HCT116 (cell line): ENCODE data around the gene KRT7.

ENCODE experiments used
- CEBPB ChIP-seq: IDR thresholded peaks from 2 replicates; pipeline ENCODE4 v1.6.1; 2012; ENCODE audit warnings: low read depth
- EGR1 ChIP-seq: IDR thresholded peaks from 2 replicates; pipeline ENCODE4 v1.6.1; 2012; ENCODE audit warnings: low read depth
- EZH2 ChIP-seq: fragments of 200-600 bp; sonication (generic); IDR thresholded peaks from 2 replicates; pipeline ENCODE4 v1.6.1; 2017; ENCODE audit warnings: antibody characterized with exemption, mixed run types
- POLR2A ChIP-seq: IDR thresholded peaks from 2 replicates; pipeline ENCODE4 v1.7.0; 2011; ENCODE audit warnings: borderline replicate concordance; ENCODE audit not compliant: insufficient read depth, insufficient read length; ENCODE audit errors: extremely low read depth
- POLR2AphosphoS5 ChIP-seq: IDR thresholded peaks from 2 replicates; pipeline ENCODE4 v1.6.1; 2011; ENCODE audit warnings: mild to moderate bottlenecking, low read depth, low read length, moderate library complexity
- TF ChIP-seq, protein P1 (sequence below), 3 experiments: fragments of 200-600 bp in 1 of 3; sonication (generic) in 1 of 3; IDR thresholded peaks in 2 of 3; conservative IDR thresholded peaks in 1 of 3; 2 replicates each; pipeline ENCODE4 v1.5.1; 2012 to 2017; ENCODE audit warnings: low read depth in 2 of 3, low read length in 2 of 3, antibody characterized with exemption in 1 of 3, borderline replicate concordance in 1 of 3, control low read depth in 1 of 3, mild to moderate bottlenecking in 1 of 3, mixed read lengths in 1 of 3, mixed run types in 1 of 3, moderate library complexity in 1 of 3; ENCODE audit not compliant: insufficient read depth in 1 of 3
- TF ChIP-seq, protein P2 (sequence below): IDR thresholded peaks from 2 replicates; pipeline ENCODE4 v1.6.1; 2012

DNA sequence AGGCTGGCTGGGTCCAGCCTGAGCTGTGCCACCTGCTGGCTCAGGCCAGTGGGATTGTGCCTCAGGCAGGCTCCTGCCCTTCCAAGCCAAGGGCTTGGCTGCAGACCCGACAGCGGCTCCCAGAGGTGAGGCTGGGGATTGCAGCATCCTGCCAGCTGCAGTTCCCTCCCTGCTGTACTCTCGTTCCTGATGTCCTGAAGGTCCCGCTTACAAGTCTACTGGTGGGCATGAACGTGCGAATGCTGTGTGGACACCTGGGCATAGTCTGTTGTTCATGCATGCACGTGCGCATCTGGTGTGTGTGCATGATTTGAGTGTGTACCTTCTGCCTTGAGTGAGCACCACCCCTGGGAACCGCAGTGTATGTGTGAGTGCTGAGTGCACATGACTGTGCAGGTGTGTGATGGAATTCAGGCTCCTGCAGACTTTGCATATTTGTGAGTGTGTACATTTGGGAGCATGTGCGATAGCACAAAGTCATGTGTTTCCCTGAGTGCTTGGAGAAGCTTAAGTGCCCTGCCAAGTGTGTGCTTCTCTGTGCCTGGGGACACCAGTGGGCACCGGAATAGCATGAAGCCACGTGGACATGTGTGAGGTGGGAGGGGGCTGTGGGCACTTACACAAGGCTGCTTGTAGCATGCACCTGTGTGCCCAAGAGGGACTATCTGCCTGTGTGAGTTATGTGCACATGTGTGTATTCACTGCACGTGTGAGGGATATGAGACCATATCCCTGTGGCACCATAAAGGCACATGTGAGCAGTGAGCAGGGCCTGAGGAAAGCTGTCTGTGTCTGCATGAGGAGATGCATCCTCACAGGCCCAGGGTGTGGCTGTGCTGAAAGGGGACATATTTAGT is 19.3 kb upstream of the KRT7 start:
- TF ChIP-seq, protein P1, sequence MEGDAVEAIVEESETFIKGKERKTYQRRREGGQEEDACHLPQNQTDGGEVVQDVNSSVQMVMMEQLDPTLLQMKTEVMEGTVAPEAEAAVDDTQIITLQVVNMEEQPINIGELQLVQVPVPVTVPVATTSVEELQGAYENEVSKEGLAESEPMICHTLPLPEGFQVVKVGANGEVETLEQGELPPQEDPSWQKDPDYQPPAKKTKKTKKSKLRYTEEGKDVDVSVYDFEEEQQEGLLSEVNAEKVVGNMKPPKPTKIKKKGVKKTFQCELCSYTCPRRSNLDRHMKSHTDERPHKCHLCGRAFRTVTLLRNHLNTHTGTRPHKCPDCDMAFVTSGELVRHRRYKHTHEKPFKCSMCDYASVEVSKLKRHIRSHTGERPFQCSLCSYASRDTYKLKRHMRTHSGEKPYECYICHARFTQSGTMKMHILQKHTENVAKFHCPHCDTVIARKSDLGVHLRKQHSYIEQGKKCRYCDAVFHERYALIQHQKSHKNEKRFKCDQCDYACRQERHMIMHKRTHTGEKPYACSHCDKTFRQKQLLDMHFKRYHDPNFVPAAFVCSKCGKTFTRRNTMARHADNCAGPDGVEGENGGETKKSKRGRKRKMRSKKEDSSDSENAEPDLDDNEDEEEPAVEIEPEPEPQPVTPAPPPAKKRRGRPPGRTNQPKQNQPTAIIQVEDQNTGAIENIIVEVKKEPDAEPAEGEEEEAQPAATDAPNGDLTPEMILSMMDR (IDR thresholded peaks at IDR 0.05 in 2 of 3, conservative IDR thresholded peaks at IDR 0.05 in 1 of 3; ENCODE audit: borderline replicate concordance in 1 of 3, insufficient read depth in 1 of 3, low read depth in 2 of 3, low read length in 2 of 3) = peak in 2 of 3 experiments; percentile 99 to 100; a peak in 4 of 6 replicates
- TF ChIP-seq EGR1 = no peak
- TF ChIP-seq POLR2AphosphoS5 = peak; percentile 35; the same call in 1 of the 2 replicates
- TF ChIP-seq, protein P2, sequence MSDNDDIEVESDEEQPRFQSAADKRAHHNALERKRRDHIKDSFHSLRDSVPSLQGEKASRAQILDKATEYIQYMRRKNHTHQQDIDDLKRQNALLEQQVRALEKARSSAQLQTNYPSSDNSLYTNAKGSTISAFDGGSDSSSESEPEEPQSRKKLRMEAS = no peak
- TF ChIP-seq EZH2 = no peak
- TF ChIP-seq CEBPB = no peak
- no peak for TF ChIP-seq POLR2A
